Measurements from ENCODE around the gene GPR137. TPM values are rescaled to one million over a fixed set of nuclear protein-coding genes. Genes with fewer than 3 reads are reported as not detected.
A peak's percentile ranks its signal among the peaks of the same experiment; 100 is the strongest.

Gene GPR137
- total and polyA plus RNA-seq, 9 of the 15 experiments (the other 6 are each of a cell fraction or from before 2014, with no cell fraction given) = 0.32 to 26.7 (median 10.7) TPM

GRCh38 chr11:64268893-64269539 lies 16.6 kb upstream of the GPR137 start:
- Histone ChIP-seq H3K9me1 (ENCODE audit: control insufficient read depth, insufficient read depth, low read length) (peaks cover 3% of the 10 kb centered on the region), H3K36me3 (ENCODE audit: control insufficient read depth, insufficient read depth, low read length) (peaks cover 43% of the 10 kb centered on the region), H3K4me2 (ENCODE audit: insufficient read depth, low read length) (peak overlapping the region; percentile 92), H3K27ac (ENCODE audit: extremely low read depth, low read depth, low read length) (peak overlapping the region; percentile 96), H3K27me3 (ENCODE audit: control insufficient read depth in 2 of 2, insufficient read depth in 2 of 2, low read length in 2 of 2) (no peaks in the 10 kb centered on the region), H3K9ac (ENCODE audit: insufficient read depth in 1 of 2, low read depth in 2 of 2, low read length in 2 of 2) (peak overlapping the region; percentile 89 to 99), H4K20me1 (replicated peaks; ENCODE audit: control insufficient read depth, insufficient read depth, low read length) (no peaks in the 10 kb centered on the region), H3K4me1 (replicated peaks in 1 of 2; ENCODE audit: control insufficient read depth in 2 of 2, insufficient read depth in 2 of 2, low read length in 2 of 2) (peaks cover 32 to 59% of the 10 kb centered on the region in 2 experiments), H3K4me3 (peak overlapping the region; percentile 60), H3K9me3 (replicated peaks; ENCODE audit: control insufficient read depth, insufficient read depth, low read depth, low read length) (no peaks in the 10 kb centered on the region), H3K79me2 (ENCODE audit: control insufficient read depth, insufficient read depth, low read length) (peaks cover 43% of the 10 kb centered on the region), H2AFZ (ENCODE audit: low read depth, low read length) (peak overlapping the region; percentile 78; the same call in 1 of the 2 replicates)
- DNase-seq (ENCODE audit: extremely low read depth in 1 of 4, low spot score in 3 of 4) (peak; percentile 36 to 79 (median 48)), ATAC-seq (peak; percentile 59), FAIRE-seq (peak; percentile 72)
- under 1% methylated on average over 23 of the region's 34 CpGs for WGBS (ENCODE audit: insufficient coverage, low coverage, missing lambda C conversion rate)
- POLR2A ChIA-PET = interaction anchor here (0.6 to 5.7 kb wide), 17 partner anchors 12 to 1459 kb away, joined by 3 to 58 read pairs (median 5); partner anchors contain the start of genes BAD, CATSPERZ, ESRRA and FERMT3
- CTCF ChIA-PET (ENCODE audit: low intra/inter-chr PET ratio) = interaction anchor here (2.6 kb wide), 1 partner anchor 65 kb away, joined by 11 read pairs; no protein-coding TSS in a partner anchor
- BruUV-seq (replicated peaks) = no TSS peak
- intact Hi-C loops (cut with micrococcal nuclease) = loop anchor here (2.0 kb wide), 1 partner anchor 22 kb away; the partner anchor contains the start of gene PPP1R14B
- in situ Hi-C loops (cut with MboI) = no loop called here
- peak; percentile 17; the same call in 1 of the 2 replicates for TF ChIP-seq JUN (IDR thresholded peaks at IDR 0.05; ENCODE audit: borderline replicate concordance, low read depth, low read length)
- no peak for TF ChIP-seq JUN (CRISPR knock-in tag; IDR thresholded peaks at IDR 0.05; ENCODE audit: borderline replicate concordance)
- no peak for TF ChIP-seq BMI1 (IDR thresholded peaks at IDR 0.05; ENCODE audit: low read length)
- no peak for TF ChIP-seq ZC3H8 (IDR thresholded peaks at IDR 0.05)
- no peak for TF ChIP-seq NCOA1 (IDR thresholded peaks at IDR 0.05; ENCODE audit: low read depth)
- TF ChIP-seq ZNF583 (CRISPR knock-in tag; IDR thresholded peaks at IDR 0.05) = no peak
- no peak; the same call in 1 of the 2 replicates for TF ChIP-seq MTA3 (IDR thresholded peaks at IDR 0.05; ENCODE audit: borderline replicate concordance)
- TF ChIP-seq SAP30 (IDR thresholded peaks at IDR 0.05; ENCODE audit: borderline replicate concordance, insufficient read depth, low read depth, low read length, poor library complexity, severe bottlenecking) = no peak
- TF ChIP-seq, protein P1, sequence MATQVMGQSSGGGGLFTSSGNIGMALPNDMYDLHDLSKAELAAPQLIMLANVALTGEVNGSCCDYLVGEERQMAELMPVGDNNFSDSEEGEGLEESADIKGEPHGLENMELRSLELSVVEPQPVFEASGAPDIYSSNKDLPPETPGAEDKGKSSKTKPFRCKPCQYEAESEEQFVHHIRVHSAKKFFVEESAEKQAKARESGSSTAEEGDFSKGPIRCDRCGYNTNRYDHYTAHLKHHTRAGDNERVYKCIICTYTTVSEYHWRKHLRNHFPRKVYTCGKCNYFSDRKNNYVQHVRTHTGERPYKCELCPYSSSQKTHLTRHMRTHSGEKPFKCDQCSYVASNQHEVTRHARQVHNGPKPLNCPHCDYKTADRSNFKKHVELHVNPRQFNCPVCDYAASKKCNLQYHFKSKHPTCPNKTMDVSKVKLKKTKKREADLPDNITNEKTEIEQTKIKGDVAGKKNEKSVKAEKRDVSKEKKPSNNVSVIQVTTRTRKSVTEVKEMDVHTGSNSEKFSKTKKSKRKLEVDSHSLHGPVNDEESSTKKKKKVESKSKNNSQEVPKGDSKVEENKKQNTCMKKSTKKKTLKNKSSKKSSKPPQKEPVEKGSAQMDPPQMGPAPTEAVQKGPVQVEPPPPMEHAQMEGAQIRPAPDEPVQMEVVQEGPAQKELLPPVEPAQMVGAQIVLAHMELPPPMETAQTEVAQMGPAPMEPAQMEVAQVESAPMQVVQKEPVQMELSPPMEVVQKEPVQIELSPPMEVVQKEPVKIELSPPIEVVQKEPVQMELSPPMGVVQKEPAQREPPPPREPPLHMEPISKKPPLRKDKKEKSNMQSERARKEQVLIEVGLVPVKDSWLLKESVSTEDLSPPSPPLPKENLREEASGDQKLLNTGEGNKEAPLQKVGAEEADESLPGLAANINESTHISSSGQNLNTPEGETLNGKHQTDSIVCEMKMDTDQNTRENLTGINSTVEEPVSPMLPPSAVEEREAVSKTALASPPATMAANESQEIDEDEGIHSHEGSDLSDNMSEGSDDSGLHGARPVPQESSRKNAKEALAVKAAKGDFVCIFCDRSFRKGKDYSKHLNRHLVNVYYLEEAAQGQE (IDR thresholded peaks at IDR 0.05; ENCODE audit: borderline replicate concordance) = no peak
- TF ChIP-seq, protein P1 (CRISPR knock-in tag; IDR thresholded peaks at IDR 0.05; ENCODE audit: low read depth) = peak; percentile 12; the same call in 1 of the 2 replicates
- no peak for TF ChIP-seq SMAD4 (CRISPR knock-in tag; conservative IDR thresholded peaks at IDR 0.05)
- no peak for TF ChIP-seq TARDBP (IDR thresholded peaks at IDR 0.05)
- TF ChIP-seq ZNF263 (CRISPR knock-in tag; IDR thresholded peaks at IDR 0.05; ENCODE audit: borderline replicate concordance) = peak; percentile 52; the same call in 1 of the 2 replicates
- no peak for TF ChIP-seq TRIM28 (IDR thresholded peaks at IDR 0.05)
